ENCODE measurements around the gene SMIM35. TPM values are rescaled to one million over a fixed set of nuclear protein-coding genes. Genes with fewer than 3 reads are reported as not detected.

The SMIM35 gene
- total and polyA plus RNA-seq, 2 donors (not counting 3 experiments of a cell fraction or from before 2014, with no cell fraction given), result not detected

DNA sequence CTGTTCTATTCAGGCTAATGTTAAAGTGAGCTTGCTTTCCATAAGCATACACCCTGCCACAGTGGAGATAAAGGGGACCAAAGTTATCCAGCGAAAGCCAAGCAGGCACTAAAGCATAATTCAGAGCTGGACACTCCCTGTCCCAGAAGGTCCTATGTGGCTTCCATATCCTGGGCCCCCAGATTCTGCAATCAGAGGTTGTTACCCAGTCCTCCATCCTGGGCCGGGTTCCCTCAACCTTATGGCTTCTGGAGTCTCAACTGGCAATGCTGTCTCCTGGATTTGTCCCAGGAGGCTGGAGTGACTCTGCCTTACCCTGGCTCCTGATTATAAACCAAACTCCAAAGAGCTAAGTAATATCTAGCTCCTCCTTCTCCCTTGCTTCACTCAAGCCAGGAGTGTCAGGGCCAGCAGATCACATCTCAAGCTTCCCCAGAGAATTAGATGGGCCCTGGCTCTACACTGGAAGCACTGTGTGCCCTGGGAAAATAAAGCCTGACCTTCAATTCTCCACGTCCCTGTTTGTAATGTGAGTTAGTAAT is 14.0 kb upstream of the SMIM35 start:
- peaks cover 2% of the 10 kb centered on the region in 2 experiments for H3K27me3 ChIP-seq (ENCODE audit: control insufficient read depth in 2 of 2, insufficient read depth in 2 of 2, low read length in 2 of 2)
- H3K36me3 ChIP-seq (ENCODE audit: control insufficient read depth in 2 of 2, extremely low read depth in 1 of 2, insufficient read depth in 2 of 2, low read length in 2 of 2), result no peaks in the 10 kb centered on the region
- H3K9ac ChIP-seq (replicated peaks; ENCODE audit: extremely low read depth, insufficient read depth, low read length), result no peak overlapping the region
- intact Hi-C loops (cut with micrococcal nuclease) (no loop called here), dilution Hi-C loops (cut with MboI; ENCODE audit: extremely low pct_ligation_motif_present, low sequenced_read_pairs) (no loop called here)
- H3K9me1 ChIP-seq (replicated peaks; ENCODE audit: control insufficient read depth, extremely low read depth, insufficient read depth, low read length), result no peaks in the 10 kb centered on the region
- H4K20me1 ChIP-seq (replicated peaks; ENCODE audit: control insufficient read depth, extremely low read depth, insufficient read depth, low read length), result no peaks in the 10 kb centered on the region
- no peak overlapping the region for H2AFZ ChIP-seq (ENCODE audit: low read depth, low read length)
- no peak overlapping the region for H3K4me2 ChIP-seq (ENCODE audit: insufficient read depth, low read length)
- no peaks in the 10 kb centered on the region for H3K4me1 ChIP-seq (ENCODE audit: control insufficient read depth, extremely low read depth, insufficient read depth, low read length)
- no peak for FAIRE-seq
- H3K27ac ChIP-seq (ENCODE audit: insufficient read depth, low read depth, low read length), result no peak overlapping the region
- ChIA-PET POLR2A (no interaction called here), CTCF (interaction anchor here (1.0 to 1.1 kb wide), 2 partner anchors 47 to 98 kb away, joined by 3 to 5 read pairs; no protein-coding TSS in a partner anchor)
- H3K4me3 ChIP-seq (replicated peaks in 1 of 3; ENCODE audit: insufficient read depth in 1 of 3, low read depth in 1 of 3, low read length in 3 of 3), result no peak overlapping the region
- TF ChIP-seq EZH2 (IDR thresholded peaks at IDR 0.05; ENCODE audit: borderline replicate concordance, low read depth, low read length, severe bottlenecking), result no peak
- TF ChIP-seq POLR2AphosphoS5 (IDR thresholded peaks at IDR 0.05; ENCODE audit: insufficient read depth, low read depth, low read length), result no peak
- no peak for TF ChIP-seq POLR2A (IDR thresholded peaks at IDR 0.05; ENCODE audit: low read depth, low read length)
- no peak for TF ChIP-seq JUN (IDR thresholded peaks at IDR 0.05; ENCODE audit: borderline replicate concordance, insufficient read depth, insufficient read length, low read depth)
- no peak for TF ChIP-seq GATA2 (IDR thresholded peaks at IDR 0.05; ENCODE audit: insufficient read depth, insufficient read length, low read depth, low read length)
- TF ChIP-seq, protein P1, sequence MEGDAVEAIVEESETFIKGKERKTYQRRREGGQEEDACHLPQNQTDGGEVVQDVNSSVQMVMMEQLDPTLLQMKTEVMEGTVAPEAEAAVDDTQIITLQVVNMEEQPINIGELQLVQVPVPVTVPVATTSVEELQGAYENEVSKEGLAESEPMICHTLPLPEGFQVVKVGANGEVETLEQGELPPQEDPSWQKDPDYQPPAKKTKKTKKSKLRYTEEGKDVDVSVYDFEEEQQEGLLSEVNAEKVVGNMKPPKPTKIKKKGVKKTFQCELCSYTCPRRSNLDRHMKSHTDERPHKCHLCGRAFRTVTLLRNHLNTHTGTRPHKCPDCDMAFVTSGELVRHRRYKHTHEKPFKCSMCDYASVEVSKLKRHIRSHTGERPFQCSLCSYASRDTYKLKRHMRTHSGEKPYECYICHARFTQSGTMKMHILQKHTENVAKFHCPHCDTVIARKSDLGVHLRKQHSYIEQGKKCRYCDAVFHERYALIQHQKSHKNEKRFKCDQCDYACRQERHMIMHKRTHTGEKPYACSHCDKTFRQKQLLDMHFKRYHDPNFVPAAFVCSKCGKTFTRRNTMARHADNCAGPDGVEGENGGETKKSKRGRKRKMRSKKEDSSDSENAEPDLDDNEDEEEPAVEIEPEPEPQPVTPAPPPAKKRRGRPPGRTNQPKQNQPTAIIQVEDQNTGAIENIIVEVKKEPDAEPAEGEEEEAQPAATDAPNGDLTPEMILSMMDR (IDR thresholded peaks at IDR 0.05; ENCODE audit: extremely low read depth in 1 of 2, insufficient read depth in 1 of 2, low read depth in 1 of 2, low read length in 2 of 2), result no peak
- TF ChIP-seq FOS (IDR thresholded peaks at IDR 0.05; ENCODE audit: borderline replicate concordance, insufficient read depth, low read length), result no peak
- no peak for TF ChIP-seq MYC (IDR thresholded peaks at IDR 0.05; ENCODE audit: low read depth, low read length)
- TF ChIP-seq, protein P2, sequence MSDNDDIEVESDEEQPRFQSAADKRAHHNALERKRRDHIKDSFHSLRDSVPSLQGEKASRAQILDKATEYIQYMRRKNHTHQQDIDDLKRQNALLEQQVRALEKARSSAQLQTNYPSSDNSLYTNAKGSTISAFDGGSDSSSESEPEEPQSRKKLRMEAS (IDR thresholded peaks at IDR 0.05; ENCODE audit: insufficient read depth, insufficient read length), result no peak
- no peaks in the 10 kb centered on the region for H3K9me3 ChIP-seq (replicated peaks; ENCODE audit: control insufficient read depth, insufficient read depth, low read length)
- DNase-seq (ENCODE audit: low read depth, low spot score), result no peak
- no TSS peak for BruUV-seq (replicated peaks)
- no peaks in the 10 kb centered on the region for H3K79me2 ChIP-seq (ENCODE audit: control insufficient read depth, insufficient read depth, low read length)

Measured in endothelial cell of umbilical vein (primary cell).